ENCODE measurements around the gene RPL36A.

GRCh38 chrX:101397779-101398178 lies 7.0 kb downstream of the RPL36A start:
- TF ChIP-seq CTCF (IDR thresholded peaks at IDR 0.05): no peak
- no peak for TF ChIP-seq EZH2 (IDR thresholded peaks at IDR 0.05; ENCODE audit: borderline replicate concordance, insufficient read depth, low read depth, low read length, poor library complexity, severe bottlenecking)

Data from B cell (primary cell).